Neural cell (in vitro differentiated cells): ENCODE results near the gene METTL26. TPM values are rescaled to one million over a fixed set of nuclear protein-coding genes. Genes with fewer than 3 reads are reported as not detected.

ENCODE experiments used
- H2AFZ ChIP-seq: fragments of 200-600, 300-800 bp; sonication (generic), shearing (Covaris generic); 2 replicates; pipeline ENCODE4 v1.6.0; 2014; ENCODE audit warnings: low read depth, mild to moderate bottlenecking, antibody characterized with exemption, low read length, moderate library complexity
- H3F3A ChIP-seq: fragments of 200-600 bp; shearing (Covaris generic); 2 replicates; pipeline ENCODE4 v1.6.1; 2016; ENCODE audit warnings: mild to moderate bottlenecking, moderate library complexity, mixed read lengths, antibody characterized with exemption, low read length; ENCODE audit not compliant: insufficient read depth, poor library complexity, severe bottlenecking
- H3K27ac ChIP-seq: fragments of 200-600, 300-800 bp; sonication (generic), shearing (Covaris generic); 2 replicates; pipeline ENCODE4 v1.5.1; 2014; ENCODE audit warnings: mild to moderate bottlenecking, low read length, moderate library complexity
- H3K27me3 ChIP-seq: fragments of 300-800, 200-600 bp; sonication (generic), shearing (Covaris generic); 2 replicates; pipeline ENCODE4 v1.6.0; 2014; ENCODE audit warnings: mild to moderate bottlenecking, low read depth, low read length, moderate library complexity; ENCODE audit not compliant: insufficient read depth
- H3K36me3 ChIP-seq: fragments of 300-800, 200-600 bp; sonication (generic), shearing (Covaris generic); 2 replicates; pipeline ENCODE4 v1.5.1; 2014; ENCODE audit warnings: mild to moderate bottlenecking, antibody characterized with exemption, low read length, moderate library complexity; ENCODE audit not compliant: insufficient read depth
- H3K4me2 ChIP-seq: fragments of 300-800, 200-600 bp; sonication (generic), shearing (Covaris generic); 2 replicates; pipeline ENCODE4 v1.6.0; 2014; ENCODE audit warnings: mild to moderate bottlenecking, low read length
- H3K4me3 ChIP-seq: fragments of 300-800, 200-600 bp; sonication (generic), shearing (Covaris generic); 2 replicates; pipeline ENCODE4 v1.5.1; 2014; ENCODE audit warnings: mild to moderate bottlenecking, low read length, moderate library complexity
- H3K79me2 ChIP-seq: fragments of 200-600 bp; shearing (Covaris generic); replicated peaks from 2 replicates; pipeline ENCODE4 v1.6.0; 2014; ENCODE audit warnings: mild to moderate bottlenecking, low read length, moderate library complexity; ENCODE audit not compliant: insufficient read depth
- H3K9ac ChIP-seq: fragments of 300-800, 200-600 bp; sonication (generic), shearing (Covaris generic); 2 replicates; pipeline ENCODE4 v1.6.1; 2016; ENCODE audit warnings: mild to moderate bottlenecking, low read length, mixed read lengths
- H3K9me2 ChIP-seq: fragments of 200-600 bp; shearing (Covaris generic); 2 replicates; pipeline ENCODE4 v1.6.1; 2016; ENCODE audit warnings: mild to moderate bottlenecking, low read length, mixed read lengths; ENCODE audit not compliant: insufficient read depth
- H3K9me3 ChIP-seq: fragments of 200-600, 300-800 bp; sonication (generic), shearing (Covaris generic); 2 replicates; pipeline ENCODE4 v1.6.1; 2016; ENCODE audit warnings: mild to moderate bottlenecking, mixed run types, low read length, moderate library complexity, mixed read lengths
- H4K20me1 ChIP-seq: fragments of 200-600 bp; shearing (Covaris generic); 2 replicates; pipeline ENCODE4 v1.6.1; 2016; ENCODE audit warnings: mild to moderate bottlenecking, mixed run types; ENCODE audit not compliant: insufficient read depth
- POLR2AphosphoS5 ChIP-seq: IDR thresholded peaks from 2 replicates; pipeline ENCODE4 v1.6.1; 2012
- RAD21 ChIP-seq: fragments of 450-650 bp; conservative IDR thresholded peaks from 2 replicates; pipeline ENCODE4 v1.6.1; 2014; ENCODE audit warnings: antibody characterized with exemption, mild to moderate bottlenecking, moderate library complexity
- polyA plus RNA-seq: library from polyadenylated mRNA; depleted of rRNA; stranded (reverse); fragments of >200 nt; gene quantifications from 2 replicates; pipeline ENCODE4 v1.2.3, GENCODE V29; 2014
- TF ChIP-seq, protein P1 (sequence below): IDR thresholded peaks from 2 replicates; pipeline ENCODE4 v1.6.1; 2012; ENCODE audit warnings: borderline replicate concordance
- TF ChIP-seq, protein P2 (sequence below): fragments of 450-650 bp; IDR thresholded peaks from 2 replicates; pipeline ENCODE4 v1.5.1; 2014; ENCODE audit warnings: antibody characterized with exemption, mild to moderate bottlenecking, moderate library complexity; ENCODE audit not compliant: poor library complexity, severe bottlenecking

METTL26 gene
- polyA plus RNA-seq, 1 donor from 2014 or later, result 127 TPM

- Histone ChIP-seq H3K4me3 (no peak overlapping the region), H3K27me3 (no peaks in the 10 kb centered on the region), H3F3A (no peaks in the 10 kb centered on the region), H3K27ac (no peak overlapping the region), H3K36me3 (peaks cover 7% of the 10 kb centered on the region), H3K9me2 (no peaks in the 10 kb centered on the region), H3K4me2 (no peak overlapping the region), H3K9ac (no peak overlapping the region), H3K9me3 (no peaks in the 10 kb centered on the region), H2AFZ (no peak overlapping the region), H4K20me1 (no peaks in the 10 kb centered on the region), H3K79me2 (no peaks in the 10 kb centered on the region)
- TF ChIP-seq, protein P1, sequence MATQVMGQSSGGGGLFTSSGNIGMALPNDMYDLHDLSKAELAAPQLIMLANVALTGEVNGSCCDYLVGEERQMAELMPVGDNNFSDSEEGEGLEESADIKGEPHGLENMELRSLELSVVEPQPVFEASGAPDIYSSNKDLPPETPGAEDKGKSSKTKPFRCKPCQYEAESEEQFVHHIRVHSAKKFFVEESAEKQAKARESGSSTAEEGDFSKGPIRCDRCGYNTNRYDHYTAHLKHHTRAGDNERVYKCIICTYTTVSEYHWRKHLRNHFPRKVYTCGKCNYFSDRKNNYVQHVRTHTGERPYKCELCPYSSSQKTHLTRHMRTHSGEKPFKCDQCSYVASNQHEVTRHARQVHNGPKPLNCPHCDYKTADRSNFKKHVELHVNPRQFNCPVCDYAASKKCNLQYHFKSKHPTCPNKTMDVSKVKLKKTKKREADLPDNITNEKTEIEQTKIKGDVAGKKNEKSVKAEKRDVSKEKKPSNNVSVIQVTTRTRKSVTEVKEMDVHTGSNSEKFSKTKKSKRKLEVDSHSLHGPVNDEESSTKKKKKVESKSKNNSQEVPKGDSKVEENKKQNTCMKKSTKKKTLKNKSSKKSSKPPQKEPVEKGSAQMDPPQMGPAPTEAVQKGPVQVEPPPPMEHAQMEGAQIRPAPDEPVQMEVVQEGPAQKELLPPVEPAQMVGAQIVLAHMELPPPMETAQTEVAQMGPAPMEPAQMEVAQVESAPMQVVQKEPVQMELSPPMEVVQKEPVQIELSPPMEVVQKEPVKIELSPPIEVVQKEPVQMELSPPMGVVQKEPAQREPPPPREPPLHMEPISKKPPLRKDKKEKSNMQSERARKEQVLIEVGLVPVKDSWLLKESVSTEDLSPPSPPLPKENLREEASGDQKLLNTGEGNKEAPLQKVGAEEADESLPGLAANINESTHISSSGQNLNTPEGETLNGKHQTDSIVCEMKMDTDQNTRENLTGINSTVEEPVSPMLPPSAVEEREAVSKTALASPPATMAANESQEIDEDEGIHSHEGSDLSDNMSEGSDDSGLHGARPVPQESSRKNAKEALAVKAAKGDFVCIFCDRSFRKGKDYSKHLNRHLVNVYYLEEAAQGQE, result no peak
- TF ChIP-seq, protein P2, sequence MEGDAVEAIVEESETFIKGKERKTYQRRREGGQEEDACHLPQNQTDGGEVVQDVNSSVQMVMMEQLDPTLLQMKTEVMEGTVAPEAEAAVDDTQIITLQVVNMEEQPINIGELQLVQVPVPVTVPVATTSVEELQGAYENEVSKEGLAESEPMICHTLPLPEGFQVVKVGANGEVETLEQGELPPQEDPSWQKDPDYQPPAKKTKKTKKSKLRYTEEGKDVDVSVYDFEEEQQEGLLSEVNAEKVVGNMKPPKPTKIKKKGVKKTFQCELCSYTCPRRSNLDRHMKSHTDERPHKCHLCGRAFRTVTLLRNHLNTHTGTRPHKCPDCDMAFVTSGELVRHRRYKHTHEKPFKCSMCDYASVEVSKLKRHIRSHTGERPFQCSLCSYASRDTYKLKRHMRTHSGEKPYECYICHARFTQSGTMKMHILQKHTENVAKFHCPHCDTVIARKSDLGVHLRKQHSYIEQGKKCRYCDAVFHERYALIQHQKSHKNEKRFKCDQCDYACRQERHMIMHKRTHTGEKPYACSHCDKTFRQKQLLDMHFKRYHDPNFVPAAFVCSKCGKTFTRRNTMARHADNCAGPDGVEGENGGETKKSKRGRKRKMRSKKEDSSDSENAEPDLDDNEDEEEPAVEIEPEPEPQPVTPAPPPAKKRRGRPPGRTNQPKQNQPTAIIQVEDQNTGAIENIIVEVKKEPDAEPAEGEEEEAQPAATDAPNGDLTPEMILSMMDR, result no peak
Observed at GRCh38 chr16:616733-617586, 19.1 kb downstream of the METTL26 start.

DNA sequence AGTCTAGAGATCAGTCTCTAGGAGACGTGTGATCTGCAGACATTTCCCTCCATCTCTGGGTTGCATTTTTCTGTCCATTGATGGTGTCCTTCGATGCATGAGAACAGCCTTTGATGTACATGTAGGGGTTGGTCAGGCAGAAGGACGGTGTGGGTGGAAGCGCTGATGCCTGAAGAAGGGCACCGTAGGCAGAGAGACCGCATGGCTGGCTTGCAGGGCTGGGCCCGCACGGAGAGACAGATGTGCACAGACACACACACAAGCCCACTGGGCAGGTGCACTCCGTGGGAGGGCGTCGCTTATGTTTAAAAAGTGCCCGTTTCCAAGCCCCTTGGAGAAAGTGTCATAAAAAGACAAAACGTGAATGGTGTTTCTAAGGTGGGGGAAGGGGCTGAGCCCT is 21.0 kb downstream of the METTL26 start:
- Histone ChIP-seq H3K27ac (no peak overlapping the region), H3K79me2 (no peaks in the 10 kb centered on the region), H2AFZ (no peak overlapping the region), H3K4me3 (no peak overlapping the region), H3F3A (no peaks in the 10 kb centered on the region), H4K20me1 (no peaks in the 10 kb centered on the region), H3K4me2 (no peak overlapping the region), H3K27me3 (no peaks in the 10 kb centered on the region), H3K9ac (no peak overlapping the region), H3K9me2 (no peaks in the 10 kb centered on the region), H3K9me3 (no peaks in the 10 kb centered on the region), H3K36me3 (peaks cover 7% of the 10 kb centered on the region)
- TF ChIP-seq RAD21, result no peak
- TF ChIP-seq, protein P1, result no peak
- no peak for TF ChIP-seq POLR2AphosphoS5
